SK-N-SH (cell line): ENCODE data around the gene HEATR3. TPM values are rescaled to one million over a fixed set of nuclear protein-coding genes. Genes with fewer than 3 reads are reported as not detected.
A peak's percentile ranks its signal among the peaks of the same experiment; 100 is the strongest.

Source experiments
- CTCF ChIA-PET: fragments of 300-600, 350-600 bp; formaldehyde crosslinking; extraction: SDS; loops from one replicate; lab custom pipeline; 2021; lab: Yijun Ruan, JAX
- POLR2A ChIA-PET: fragments of 350-600 bp; sonication (Branson Sonifier 250); formaldehyde crosslinking; extraction: SDS; loops from one replicate; lab custom pipeline; 2020; ENCODE audit warnings: antibody characterized with exemption, inconsistent platforms; lab: Yijun Ruan, JAX
- DNase-seq: peaks from one replicate; pipeline ENCODE4 v3.0.0; 2012
- H2AFZ ChIP-seq: fragments of 200-600 bp; sonication (generic); 2 replicates; pipeline ENCODE4 v1.8.1; 2016; ENCODE audit warnings: antibody characterized with exemption, mild to moderate bottlenecking, low read depth
- H3F3A ChIP-seq: fragments of 200-600 bp; sonication (generic); replicated peaks from 2 replicates; pipeline ENCODE3; 2016; ENCODE audit warnings: antibody characterized with exemption, mild to moderate bottlenecking; ENCODE audit not compliant: insufficient read depth
- H3K27ac ChIP-seq, 2 experiments: fragments of 200-500 bp in 1 of 2; fragments of 200-600 bp in 1 of 2; sonication (Bioruptor generic) in 1 of 2; sonication (generic), shearing (Covaris generic) in 1 of 2; 2 replicates each; pipeline versions ENCODE4 v1.5.1 to v1.6.1; 2014 to 2016; ENCODE audit warnings: low read depth in 2 of 2, inconsistent platforms in 1 of 2, low read length in 1 of 2, mild to moderate bottlenecking in 1 of 2, mixed read lengths in 1 of 2
- H3K27me3 ChIP-seq: fragments of 200-600 bp; sonication (generic), shearing (Covaris generic); 2 replicates; pipeline ENCODE4 v1.6.1; 2016; ENCODE audit warnings: mixed run types; ENCODE audit not compliant: insufficient read depth
- H3K36me3 ChIP-seq, 2 experiments: fragments of 200-500 bp in 1 of 2; fragments of 200-600 bp in 1 of 2; sonication (Bioruptor generic) in 1 of 2; sonication (generic) in 1 of 2; replicated peaks in 1 of 2; 2 replicates each; pipeline versions ENCODE3 to v1.5.1; 2014 to 2016; ENCODE audit warnings: low read length in 1 of 2, mild to moderate bottlenecking in 1 of 2; ENCODE audit not compliant: insufficient read depth in 2 of 2, control insufficient read depth in 1 of 2
- H3K4me1 ChIP-seq, 2 experiments: fragments of 200-500 bp in 1 of 2; fragments of 200-600 bp in 1 of 2; sonication (Bioruptor generic) in 1 of 2; sonication (generic), shearing (Covaris generic) in 1 of 2; 2 replicates each; pipeline versions ENCODE4 v1.5.1 to v1.6.1; 2014 to 2016; ENCODE audit warnings: low read depth in 1 of 2, low read length in 1 of 2, mixed run types in 1 of 2; ENCODE audit not compliant: insufficient read depth in 2 of 2, control insufficient read depth in 1 of 2
- H3K4me2 ChIP-seq: fragments of 200-600 bp; sonication (generic), shearing (Covaris generic); 2 replicates; pipeline ENCODE4 v1.6.1; 2017; ENCODE audit warnings: mixed run types
- H3K4me3 ChIP-seq, 2 experiments: fragments of 200-500 bp in 1 of 2; fragments of 200-600 bp in 1 of 2; sonication (Bioruptor generic) in 1 of 2; sonication (generic), shearing (Covaris generic) in 1 of 2; 2 replicates each; pipeline versions ENCODE4 v1.5.1 to v1.8.1; 2014 to 2016; ENCODE audit warnings: low read depth in 2 of 2, inconsistent platforms in 1 of 2, low read length in 1 of 2, mild to moderate bottlenecking in 1 of 2, mixed read lengths in 1 of 2, moderate library complexity in 1 of 2
- H3K79me2 ChIP-seq: fragments of 200-600 bp; sonication (generic); 2 replicates; pipeline ENCODE4 v1.8.1; 2017; ENCODE audit warnings: mild to moderate bottlenecking; ENCODE audit not compliant: insufficient read depth
- H3K9ac ChIP-seq: fragments of 200-600 bp; sonication (generic); 2 replicates; pipeline ENCODE4 v1.6.1; 2017; ENCODE audit warnings: mixed run types
- H3K9me2 ChIP-seq: fragments of 200-600 bp; sonication (generic); 2 replicates; pipeline ENCODE4 v1.6.1; 2017; ENCODE audit warnings: mixed run types
- H3K9me3 ChIP-seq: fragments of 200-600 bp; sonication (generic); 2 replicates; pipeline ENCODE4 v1.6.1; 2017; ENCODE audit warnings: mixed run types, mild to moderate bottlenecking, moderate library complexity
- H4K20me1 ChIP-seq: fragments of 200-600 bp; sonication (generic); 2 replicates; pipeline ENCODE4 v1.6.1; 2017; ENCODE audit warnings: mild to moderate bottlenecking, mixed run types; ENCODE audit not compliant: insufficient read depth
- FOSL2 ChIP-seq: IDR thresholded peaks from 2 replicates; pipeline ENCODE4 v1.4.0; 2012; ENCODE audit warnings: low read depth, mild to moderate bottlenecking, moderate library complexity, borderline replicate concordance
- NFIC ChIP-seq: IDR thresholded peaks from 2 replicates; pipeline ENCODE4 v1.4.0; 2012; ENCODE audit warnings: borderline replicate concordance
- NRF1 ChIP-seq: IDR thresholded peaks from 2 replicates; pipeline ENCODE4 v1.6.1; 2012; ENCODE audit warnings: low read depth, mild to moderate bottlenecking, low read length
- PBX3 ChIP-seq: IDR thresholded peaks from 2 replicates; pipeline ENCODE4; 2012
- SMC3 ChIP-seq: IDR thresholded peaks from 2 replicates; pipeline ENCODE4 v1.6.1; 2012; ENCODE audit warnings: low read depth, low read length, improper control_type of control experiment
- USF1 ChIP-seq: IDR thresholded peaks from 2 replicates; pipeline ENCODE4 v1.4.0; 2012; ENCODE audit warnings: low read depth, borderline replicate concordance
- ZBTB33 ChIP-seq: IDR thresholded peaks from 2 replicates; pipeline ENCODE4 v1.4.0; 2012; ENCODE audit warnings: low read depth, borderline replicate concordance
- WGBS: methylation state at CpG from one replicate; pipeline ENCODE4 v1.1.6; 2017; ENCODE audit warnings: low lambda C conversion rate; 5-methylcytosine and 5-hydroxymethylcytosine counted together
- polyA plus RNA-seq, 3 experiments: library from polyadenylated mRNA; depleted of rRNA; stranded (reverse); fragments of >200 nt; gene quantifications; 2 replicates each; pipeline ENCODE4 v1.2.3, GENCODE V29; 2012
- small RNA-seq, 7 experiments: library from RNA; depleted of rRNA; stranded (forward); fragments of <200 nt; gene quantifications; one replicate each; pipeline ENCODE3, GENCODE V24; 2012

Gene HEATR3
- polyA plus RNA-seq, 1 of the 3 experiments (the other 2 are of a cell fraction), result 10.1 TPM

GRCh38 chr16:50155925-50156324 is 90.2 kb downstream of the HEATR3 start:
- Histone ChIP-seq H3K9me2 (no peaks in the 10 kb centered on the region), H3F3A (peaks cover 13% of the 10 kb centered on the region), H3K27me3 (no peaks in the 10 kb centered on the region), H3K4me2 (peak overlapping the region; percentile 95)
- TF ChIP-seq NRF1, result no peak
- TF ChIP-seq ZBTB33, result no peak
- TF ChIP-seq FOSL2, result no peak
- TF ChIP-seq NFIC, result no peak
- TF ChIP-seq PBX3, result no peak
- TF ChIP-seq SMC3, result no peak
- no peak for TF ChIP-seq USF1
- TF ChIP-seq, all 33 proteins: peak for 0
- H3K9ac ChIP-seq, result no peak overlapping the region; the same call in 1 of the 2 replicates
- no peaks in the 10 kb centered on the region for H3K9me3 ChIP-seq
- no peak overlapping the region for H2AFZ ChIP-seq
- H3K36me3 ChIP-seq, result no peaks in the 10 kb centered on the region
- no peak overlapping the region for H3K27ac ChIP-seq
- peaks cover 10 to 11% of the 10 kb centered on the region in 2 experiments; a peak in 3 of 4 replicates for H3K4me1 ChIP-seq
- peak overlapping the region in 1 of 2 experiments; percentile 71; a peak in 2 of 4 replicates for H3K4me3 ChIP-seq
- WGBS, result 89% methylated on average over 1 of the region's 1 CpG
- ChIA-PET CTCF (interaction anchor here (0.9 to 1.4 kb wide), 3 partner anchors 55 to 131 kb away, joined by 3 to 5 read pairs (median 4); partner anchors contain the start of gene CNEP1R1), POLR2A (no interaction called here)
- no peak for DNase-seq
- peaks cover 71% of the 10 kb centered on the region for H4K20me1 ChIP-seq
- H3K79me2 ChIP-seq, result peaks cover 72% of the 10 kb centered on the region

Small RNAs within 50 kb of the gene (small RNA-seq; reads per million reads assigned to genes)
- 0 reads per million in 7 experiments for gene RF00017
- 0 reads per million in 7 experiments for gene RF00156
- gene RNY4P3, result 0 to 1.6 (median 1.1) reads per million in 7 experiments
- 0 reads per million in 7 experiments for gene RPL10P14

Other genes with a start within 250 kb of the HEATR3 start
- gene ZNF423, start 209.9 kb upstream of the HEATR3 start, polyA plus RNA-seq (2012; rRNA removed), result 1.2 and 1.9 TPM in 2 replicates
- gene CNEP1R1, start 40.7 kb upstream of the HEATR3 start, polyA plus RNA-seq (2012; rRNA removed), result 19.2 and 21.6 TPM in 2 replicates
- 5.6 and 6.7 TPM in 2 replicates for gene TENT4B, start 87.3 kb downstream of the HEATR3 start, polyA plus RNA-seq (2012; rRNA removed)
- 13.8 and 14.3 TPM in 2 replicates for gene ADCY7, start 200.6 kb downstream of the HEATR3 start, polyA plus RNA-seq (2012; rRNA removed)